Chondrocyte (in vitro differentiated cells): ENCODE measurements around the gene SV2C. TPM values are rescaled to one million over a fixed set of nuclear protein-coding genes. Genes with fewer than 3 reads are reported as not detected.

Experiments used
- DNase-seq: peaks from one replicate; pipeline ENCODE4 v3.0.0; 2021; ENCODE audit warnings: mixed read lengths, low spot score
- H3K27ac Mint-ChIP-seq: one replicate; pipeline ENCODE4 v1.8.0; 2021; ENCODE audit warnings: mild to moderate bottlenecking, moderate library complexity, mixed read lengths; ENCODE audit not compliant: unreplicated experiment
- H3K27me3 Mint-ChIP-seq: 2 replicates; pipeline ENCODE4 v1.8.0; 2021; ENCODE audit warnings: low read depth, mixed read lengths
- H3K36me3 Mint-ChIP-seq: 2 replicates; pipeline ENCODE4 v1.8.0; 2021; ENCODE audit warnings: low read depth, mixed read lengths
- H3K4me1 Mint-ChIP-seq: 2 replicates; pipeline ENCODE4 v1.8.0; 2021; ENCODE audit warnings: low read depth, mild to moderate bottlenecking, mixed read lengths
- H3K4me3 Mint-ChIP-seq: one replicate; pipeline ENCODE4 v1.8.0; 2021; ENCODE audit warnings: mild to moderate bottlenecking, moderate library complexity, mixed read lengths; ENCODE audit not compliant: unreplicated experiment
- H3K9me3 Mint-ChIP-seq: 2 replicates; pipeline ENCODE4 v1.8.0; 2021; ENCODE audit warnings: low read depth, mixed read lengths
- total RNA-seq: library from RNA; stranded (reverse); gene quantifications from 3 replicates; pipeline ENCODE4 v1.2.1, GENCODE V29; 2021
- TF ChIP-seq, protein P1 (sequence below): fragments of 200-600 bp; sonication (generic); IDR thresholded peaks from 2 replicates; pipeline ENCODE4 v1.5.0; 2021; ENCODE audit warnings: antibody characterized with exemption, mild to moderate bottlenecking, moderate library complexity

Gene SV2C
- total RNA-seq, 1 donor from 2014 or later: 0.02 TPM

DNA sequence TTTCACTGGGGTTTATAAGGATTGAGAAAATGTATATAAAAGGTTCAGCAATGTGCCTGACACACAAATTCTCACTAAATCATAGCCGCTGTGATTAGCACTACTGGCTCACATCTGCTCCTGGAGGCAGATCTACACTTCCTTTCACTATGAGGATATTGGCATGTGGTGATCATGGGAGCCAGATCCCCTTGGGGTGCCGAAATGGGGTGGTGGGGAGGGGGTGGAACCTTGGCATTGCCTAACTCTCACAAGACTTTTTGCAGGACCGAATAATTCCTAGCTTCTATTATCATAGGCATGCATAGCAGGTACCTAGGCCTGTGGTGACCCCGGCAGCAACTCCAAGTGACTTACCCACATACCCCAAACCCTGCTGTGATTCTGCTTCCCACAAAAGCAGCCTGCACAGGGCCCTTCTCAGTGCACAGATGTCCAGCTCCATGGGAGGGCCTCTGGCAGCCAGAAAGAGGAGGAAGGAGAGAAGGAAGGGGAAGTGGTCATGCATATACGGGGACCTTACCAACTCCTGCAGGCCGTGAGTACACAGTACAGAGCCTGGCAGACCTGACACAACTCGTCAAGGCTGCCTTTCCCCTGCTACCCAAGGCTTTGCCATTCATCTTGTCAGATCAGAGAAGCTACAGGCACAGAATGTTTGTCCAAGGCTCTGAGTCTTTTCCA lies 258.6 kb downstream of the SV2C start:
- no peaks in the 10 kb centered on the region for H3K27me3 Mint-ChIP-seq
- peaks cover 11% of the 10 kb centered on the region for H3K4me1 Mint-ChIP-seq
- H3K27ac Mint-ChIP-seq: no peak overlapping the region

DNA sequence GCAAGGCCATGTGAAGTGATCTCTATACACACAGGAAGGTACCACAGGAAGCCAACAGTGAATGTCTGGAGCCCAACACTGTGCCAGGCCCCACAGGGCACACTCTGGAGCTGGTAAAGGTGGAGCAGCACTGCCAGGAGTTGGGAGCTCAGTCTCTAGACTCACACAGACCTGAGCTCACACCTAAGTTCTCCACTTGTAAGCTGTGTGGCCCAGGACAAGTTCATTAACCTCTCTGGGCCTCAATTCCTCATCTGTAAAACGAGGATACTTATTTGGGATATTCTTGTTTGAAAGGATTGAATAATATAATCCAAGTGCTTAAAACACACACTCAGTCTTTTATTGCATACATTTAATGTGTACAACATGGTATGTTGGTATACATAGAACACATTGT lies 259.3 kb downstream of the SV2C start:
- TF ChIP-seq, protein P1, sequence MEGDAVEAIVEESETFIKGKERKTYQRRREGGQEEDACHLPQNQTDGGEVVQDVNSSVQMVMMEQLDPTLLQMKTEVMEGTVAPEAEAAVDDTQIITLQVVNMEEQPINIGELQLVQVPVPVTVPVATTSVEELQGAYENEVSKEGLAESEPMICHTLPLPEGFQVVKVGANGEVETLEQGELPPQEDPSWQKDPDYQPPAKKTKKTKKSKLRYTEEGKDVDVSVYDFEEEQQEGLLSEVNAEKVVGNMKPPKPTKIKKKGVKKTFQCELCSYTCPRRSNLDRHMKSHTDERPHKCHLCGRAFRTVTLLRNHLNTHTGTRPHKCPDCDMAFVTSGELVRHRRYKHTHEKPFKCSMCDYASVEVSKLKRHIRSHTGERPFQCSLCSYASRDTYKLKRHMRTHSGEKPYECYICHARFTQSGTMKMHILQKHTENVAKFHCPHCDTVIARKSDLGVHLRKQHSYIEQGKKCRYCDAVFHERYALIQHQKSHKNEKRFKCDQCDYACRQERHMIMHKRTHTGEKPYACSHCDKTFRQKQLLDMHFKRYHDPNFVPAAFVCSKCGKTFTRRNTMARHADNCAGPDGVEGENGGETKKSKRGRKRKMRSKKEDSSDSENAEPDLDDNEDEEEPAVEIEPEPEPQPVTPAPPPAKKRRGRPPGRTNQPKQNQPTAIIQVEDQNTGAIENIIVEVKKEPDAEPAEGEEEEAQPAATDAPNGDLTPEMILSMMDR: no peak
- Mint-ChIP-seq H3K9me3 (no peaks in the 10 kb centered on the region), H3K27me3 (no peaks in the 10 kb centered on the region), H3K36me3 (no peaks in the 10 kb centered on the region), H3K27ac (no peak overlapping the region), H3K4me1 (peaks cover 8% of the 10 kb centered on the region), H3K4me3 (no peak overlapping the region)
- DNase-seq: no peak

More for the DNA sequence above, 258.6 kb downstream of the SV2C start:
- Mint-ChIP-seq H3K4me3 (no peak overlapping the region), H3K36me3 (no peaks in the 10 kb centered on the region), H3K9me3 (no peaks in the 10 kb centered on the region)
- no peak for DNase-seq
- TF ChIP-seq, protein P1: no peak

- no peak overlapping the region for H3K27ac Mint-ChIP-seq
- no peaks in the 10 kb centered on the region for H3K4me1 Mint-ChIP-seq
- TF ChIP-seq, protein P1: no peak
- H3K9me3 Mint-ChIP-seq: no peaks in the 10 kb centered on the region
- no peaks in the 10 kb centered on the region for H3K27me3 Mint-ChIP-seq
- DNase-seq: no peak
- no peaks in the 10 kb centered on the region for H3K36me3 Mint-ChIP-seq
- H3K4me3 Mint-ChIP-seq: no peak overlapping the region
Measured at GRCh38 chr5:76345582-76345981, 262.4 kb downstream of the SV2C start.

DNA sequence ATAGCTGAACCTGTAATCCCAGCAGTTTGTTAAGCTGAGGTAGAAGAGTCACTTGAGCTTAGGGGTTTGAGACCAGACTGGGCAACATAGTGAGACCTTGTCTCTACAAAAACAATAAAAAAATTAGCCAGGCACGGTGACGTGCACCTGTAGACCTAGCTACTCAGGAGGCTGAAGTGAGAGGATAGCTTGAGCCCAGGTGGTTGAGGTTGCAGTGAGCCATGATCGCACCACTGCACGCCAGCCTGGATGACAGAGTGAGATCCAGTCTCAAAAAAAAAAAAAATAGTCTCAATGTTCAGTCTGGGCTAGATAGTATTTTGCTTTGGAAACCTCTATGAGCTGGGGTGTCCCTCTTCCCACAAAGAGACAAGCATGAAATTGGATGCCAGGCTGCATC lies 268.0 kb downstream of the SV2C start:
- no peak for DNase-seq
- TF ChIP-seq, protein P1: no peak
- no peaks in the 10 kb centered on the region for H3K36me3 Mint-ChIP-seq

DNA sequence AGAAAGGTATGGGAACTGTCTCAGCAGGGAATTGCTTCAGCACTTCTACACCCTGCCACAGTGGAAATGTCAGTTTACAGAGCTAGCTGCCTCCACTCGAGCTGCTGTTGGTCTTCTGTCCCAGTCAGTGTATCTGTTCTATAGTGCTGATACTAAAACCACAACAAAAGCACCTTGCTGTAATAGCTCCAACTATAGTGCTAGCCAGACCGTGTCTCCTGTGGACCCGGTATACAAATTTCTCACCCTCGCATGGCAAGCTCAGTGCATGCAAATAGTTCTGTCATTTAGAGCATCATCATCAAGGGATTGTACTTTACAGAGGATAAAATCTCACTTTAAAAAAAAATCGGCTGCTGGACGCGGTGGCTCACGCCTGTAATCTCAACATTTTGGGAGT lies 268.4 kb downstream of the SV2C start:
- TF ChIP-seq, protein P1: no peak
- H3K36me3 Mint-ChIP-seq: no peaks in the 10 kb centered on the region
- H3K4me1 Mint-ChIP-seq: no peaks in the 10 kb centered on the region
- no peak overlapping the region for H3K4me3 Mint-ChIP-seq
- H3K27ac Mint-ChIP-seq: no peak overlapping the region
- no peaks in the 10 kb centered on the region for H3K9me3 Mint-ChIP-seq
- H3K27me3 Mint-ChIP-seq: peaks cover 5% of the 10 kb centered on the region
- DNase-seq: no peak

More for the DNA sequence above, 268.0 kb downstream of the SV2C start:
- Mint-ChIP-seq H3K4me1 (no peaks in the 10 kb centered on the region), H3K9me3 (no peaks in the 10 kb centered on the region), H3K27me3 (peaks cover 5% of the 10 kb centered on the region), H3K4me3 (no peak overlapping the region), H3K27ac (no peak overlapping the region)
